COLO668 (cell line): ENCODE results near the gene GTF2H2.
"Not testable (repeated sequence)": the region's sequence is repeated elsewhere in the genome, so short reads cannot be mapped to it uniquely, and the experiment has no call there.

ENCODE experiments used
- DNase-seq: peaks from one replicate; lab custom pipeline; 2025; ENCODE audit not compliant: unreplicated experiment; lab: John Stamatoyannopoulos, UW

GTF2H2 gene

GRCh38 chr5:71067262-71067928 lies at the start of gene GTF2H2:
GTF2H2 (minus strand) TSS chr5:71067676; CDS start chr5:71062763, 4,913 bp downstream.
- not testable (repeated sequence) for DNase-seq

- DNase-seq = not testable (repeated sequence)
Observed at GRCh38 chr5:71109730-71110275, 42.3 kb upstream of the GTF2H2 start.

GRCh38 chr5:71099996-71100395 lies 32.5 kb upstream of the GTF2H2 start:
- DNase-seq = not testable (repeated sequence)

- DNase-seq = not testable (repeated sequence)
Observed at GRCh38 chr5:71097930-71098203, 30.4 kb upstream of the GTF2H2 start.

GRCh38 chr5:71097173-71097929 lies 29.9 kb upstream of the GTF2H2 start:
- not testable (repeated sequence) for DNase-seq

GRCh38 chr5:71089773-71090172 lies 22.3 kb upstream of the GTF2H2 start:
- DNase-seq = not testable (repeated sequence)

- not testable (repeated sequence) for DNase-seq
Observed at GRCh38 chr5:71088754-71089153, 21.3 kb upstream of the GTF2H2 start.

- not testable (repeated sequence) for DNase-seq
Observed at GRCh38 chr5:71086145-71086544, 18.7 kb upstream of the GTF2H2 start.

- DNase-seq = not testable (repeated sequence)
Observed at GRCh38 chr5:71084280-71085063, 17.0 kb upstream of the GTF2H2 start.

- not testable (repeated sequence) for DNase-seq
Observed at GRCh38 chr5:71082898-71083297, 15.4 kb upstream of the GTF2H2 start.

- not testable (repeated sequence) for DNase-seq
Observed at GRCh38 chr5:71082340-71082739, 14.9 kb upstream of the GTF2H2 start.

- DNase-seq = not testable (repeated sequence)
Observed at GRCh38 chr5:71061322-71061721, 6.2 kb downstream of the GTF2H2 start.

GRCh38 chr5:71059426-71059825 lies 8.1 kb downstream of the GTF2H2 start:
- not testable (repeated sequence) for DNase-seq

GRCh38 chr5:71044808-71045207 lies 22.7 kb downstream of the GTF2H2 start:
- DNase-seq = not testable (repeated sequence)

- not testable (repeated sequence) for DNase-seq
Observed at GRCh38 chr5:71044128-71044527, 23.3 kb downstream of the GTF2H2 start.

GRCh38 chr5:71031046-71031776 lies 36.3 kb downstream of the GTF2H2 start:
- DNase-seq = not testable (repeated sequence)

- not testable (repeated sequence) for DNase-seq
Observed at GRCh38 chr5:71025289-71025953, 42.1 kb downstream of the GTF2H2 start, which contains the start of gene NAIP. NAIP (minus strand) TSS chr5:71025339; CDS start chr5:71012915, 12,424 bp downstream.

- not testable (repeated sequence) for DNase-seq
Observed at GRCh38 chr5:71020643-71021042, 46.8 kb downstream of the GTF2H2 start.

- not testable (repeated sequence) for DNase-seq
Observed at GRCh38 chr5:71018376-71019005, 49.0 kb downstream of the GTF2H2 start.
